ENCODE data around the gene KRT8. TPM values are rescaled to one million over a fixed set of nuclear protein-coding genes. Genes with fewer than 3 reads are reported as not detected.

Gene KRT8
- total and polyA plus RNA-seq, 2 of the 13 experiments (the other 11 are each of a cell fraction or from before 2014, with no cell fraction given) = 498 to 718 TPM

DNA sequence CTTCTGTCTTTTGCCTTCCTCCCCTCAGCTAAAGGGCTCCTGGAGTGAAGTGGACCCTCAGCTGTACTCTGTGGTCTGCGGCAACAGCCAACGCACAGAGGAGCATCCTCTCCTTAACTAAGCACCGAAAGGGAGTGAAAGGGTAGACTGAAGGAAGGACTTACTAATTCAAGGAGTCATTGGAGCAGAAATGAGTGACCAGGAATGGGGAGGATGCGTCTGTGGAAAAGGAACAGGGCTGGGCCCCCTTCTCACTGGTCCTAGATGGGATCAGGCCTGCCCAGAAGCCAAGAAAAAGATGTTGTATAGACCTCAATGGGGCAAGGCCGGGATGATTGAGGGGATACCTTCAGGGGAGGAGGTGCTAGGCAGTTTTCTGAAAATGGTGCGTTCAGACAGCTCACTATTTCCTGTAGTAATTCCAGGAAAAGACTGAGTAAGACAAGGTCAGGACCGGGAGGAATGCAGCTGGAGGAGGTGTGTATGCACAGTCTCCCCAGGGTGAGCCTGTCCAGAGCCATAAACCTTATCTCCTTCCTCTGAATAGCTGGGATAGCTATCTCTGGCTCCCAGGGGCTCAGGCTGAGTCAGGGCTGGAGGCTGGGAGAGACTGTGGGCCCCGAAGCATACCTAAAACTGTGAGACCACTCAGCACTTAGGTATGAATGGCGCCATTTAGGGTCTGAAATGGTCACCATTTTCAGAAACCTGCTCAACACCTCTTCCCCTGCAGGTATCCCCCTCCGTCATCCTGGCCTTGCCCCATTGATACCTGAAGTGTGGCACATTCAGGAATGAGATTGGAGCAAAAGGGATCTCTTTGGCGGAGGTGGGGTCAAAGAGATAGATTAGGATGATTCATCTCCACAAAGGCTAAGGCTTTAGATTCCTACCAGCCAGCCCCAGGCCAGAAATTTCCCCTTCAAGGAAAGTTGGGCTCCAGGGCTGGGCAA, 20.2 kb upstream of the KRT8 start (continued):
- TF ChIP-seq, protein P1, sequence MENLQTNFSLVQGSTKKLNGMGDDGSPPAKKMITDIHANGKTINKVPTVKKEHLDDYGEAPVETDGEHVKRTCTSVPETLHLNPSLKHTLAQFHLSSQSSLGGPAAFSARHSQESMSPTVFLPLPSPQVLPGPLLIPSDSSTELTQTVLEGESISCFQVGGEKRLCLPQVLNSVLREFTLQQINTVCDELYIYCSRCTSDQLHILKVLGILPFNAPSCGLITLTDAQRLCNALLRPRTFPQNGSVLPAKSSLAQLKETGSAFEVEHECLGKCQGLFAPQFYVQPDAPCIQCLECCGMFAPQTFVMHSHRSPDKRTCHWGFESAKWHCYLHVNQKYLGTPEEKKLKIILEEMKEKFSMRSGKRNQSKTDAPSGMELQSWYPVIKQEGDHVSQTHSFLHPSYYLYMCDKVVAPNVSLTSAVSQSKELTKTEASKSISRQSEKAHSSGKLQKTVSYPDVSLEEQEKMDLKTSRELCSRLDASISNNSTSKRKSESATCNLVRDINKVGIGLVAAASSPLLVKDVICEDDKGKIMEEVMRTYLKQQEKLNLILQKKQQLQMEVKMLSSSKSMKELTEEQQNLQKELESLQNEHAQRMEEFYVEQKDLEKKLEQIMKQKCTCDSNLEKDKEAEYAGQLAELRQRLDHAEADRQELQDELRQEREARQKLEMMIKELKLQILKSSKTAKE (CRISPR knock-in tag; IDR thresholded peaks at IDR 0.05; ENCODE audit: borderline replicate concordance) = no peak
- TF ChIP-seq, protein P2, sequence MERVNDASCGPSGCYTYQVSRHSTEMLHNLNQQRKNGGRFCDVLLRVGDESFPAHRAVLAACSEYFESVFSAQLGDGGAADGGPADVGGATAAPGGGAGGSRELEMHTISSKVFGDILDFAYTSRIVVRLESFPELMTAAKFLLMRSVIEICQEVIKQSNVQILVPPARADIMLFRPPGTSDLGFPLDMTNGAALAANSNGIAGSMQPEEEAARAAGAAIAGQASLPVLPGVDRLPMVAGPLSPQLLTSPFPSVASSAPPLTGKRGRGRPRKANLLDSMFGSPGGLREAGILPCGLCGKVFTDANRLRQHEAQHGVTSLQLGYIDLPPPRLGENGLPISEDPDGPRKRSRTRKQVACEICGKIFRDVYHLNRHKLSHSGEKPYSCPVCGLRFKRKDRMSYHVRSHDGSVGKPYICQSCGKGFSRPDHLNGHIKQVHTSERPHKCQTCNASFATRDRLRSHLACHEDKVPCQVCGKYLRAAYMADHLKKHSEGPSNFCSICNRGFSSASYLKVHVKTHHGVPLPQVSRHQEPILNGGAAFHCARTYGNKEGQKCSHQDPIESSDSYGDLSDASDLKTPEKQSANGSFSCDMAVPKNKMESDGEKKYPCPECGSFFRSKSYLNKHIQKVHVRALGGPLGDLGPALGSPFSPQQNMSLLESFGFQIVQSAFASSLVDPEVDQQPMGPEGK (CRISPR knock-in tag; IDR thresholded peaks at IDR 0.05) = peak; percentile 76
- TF ChIP-seq KDM5B (CRISPR knock-in tag; IDR thresholded peaks at IDR 0.05; ENCODE audit: borderline replicate concordance) (0 out of 2 replicates have a peak, but pooled peaks have one; percentile 20), ZBTB8A (CRISPR knock-in tag; IDR thresholded peaks at IDR 0.05; ENCODE audit: borderline replicate concordance, low read depth) (no peak), ZNF33A (CRISPR knock-in tag; IDR thresholded peaks at IDR 0.05; ENCODE audit: borderline replicate concordance) (no peak), ZNF607 (CRISPR knock-in tag; IDR thresholded peaks at IDR 0.05; ENCODE audit: borderline replicate concordance) (no peak), GATAD2A (CRISPR knock-in tag; IDR thresholded peaks at IDR 0.05) (0 out of 2 replicates have a peak, but pooled peaks have one; percentile 24), ZNF367 (CRISPR knock-in tag; IDR thresholded peaks at IDR 0.05; ENCODE audit: borderline replicate concordance) (no peak), ATF7 (IDR thresholded peaks at IDR 0.05) (no peak), ATF7 (CRISPR knock-in tag; IDR thresholded peaks at IDR 0.05) (no peak), SP1 (IDR thresholded peaks at IDR 0.05) (no peak), SP1 (CRISPR knock-in tag; IDR thresholded peaks at IDR 0.05) (no peak), BCL6 (CRISPR knock-in tag; IDR thresholded peaks at IDR 0.05) (peak; percentile 46; the same call in 1 of the 2 replicates), ZSCAN12 (CRISPR knock-in tag; IDR thresholded peaks at IDR 0.05) (no peak), ZSCAN9 (CRISPR knock-in tag; IDR thresholded peaks at IDR 0.05; ENCODE audit: borderline replicate concordance) (no peak), ZC3H13 (CRISPR knock-in tag; IDR thresholded peaks at IDR 0.05) (no peak)
- TF ChIP-seq, protein P3, sequence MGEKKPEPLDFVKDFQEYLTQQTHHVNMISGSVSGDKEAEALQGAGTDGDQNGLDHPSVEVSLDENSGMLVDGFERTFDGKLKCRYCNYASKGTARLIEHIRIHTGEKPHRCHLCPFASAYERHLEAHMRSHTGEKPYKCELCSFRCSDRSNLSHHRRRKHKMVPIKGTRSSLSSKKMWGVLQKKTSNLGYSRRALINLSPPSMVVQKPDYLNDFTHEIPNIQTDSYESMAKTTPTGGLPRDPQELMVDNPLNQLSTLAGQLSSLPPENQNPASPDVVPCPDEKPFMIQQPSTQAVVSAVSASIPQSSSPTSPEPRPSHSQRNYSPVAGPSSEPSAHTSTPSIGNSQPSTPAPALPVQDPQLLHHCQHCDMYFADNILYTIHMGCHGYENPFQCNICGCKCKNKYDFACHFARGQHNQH (CRISPR knock-in tag; IDR thresholded peaks at IDR 0.05) = 0 out of 2 replicates have a peak, but pooled peaks have one; percentile 25
- TF ChIP-seq, protein P4, sequence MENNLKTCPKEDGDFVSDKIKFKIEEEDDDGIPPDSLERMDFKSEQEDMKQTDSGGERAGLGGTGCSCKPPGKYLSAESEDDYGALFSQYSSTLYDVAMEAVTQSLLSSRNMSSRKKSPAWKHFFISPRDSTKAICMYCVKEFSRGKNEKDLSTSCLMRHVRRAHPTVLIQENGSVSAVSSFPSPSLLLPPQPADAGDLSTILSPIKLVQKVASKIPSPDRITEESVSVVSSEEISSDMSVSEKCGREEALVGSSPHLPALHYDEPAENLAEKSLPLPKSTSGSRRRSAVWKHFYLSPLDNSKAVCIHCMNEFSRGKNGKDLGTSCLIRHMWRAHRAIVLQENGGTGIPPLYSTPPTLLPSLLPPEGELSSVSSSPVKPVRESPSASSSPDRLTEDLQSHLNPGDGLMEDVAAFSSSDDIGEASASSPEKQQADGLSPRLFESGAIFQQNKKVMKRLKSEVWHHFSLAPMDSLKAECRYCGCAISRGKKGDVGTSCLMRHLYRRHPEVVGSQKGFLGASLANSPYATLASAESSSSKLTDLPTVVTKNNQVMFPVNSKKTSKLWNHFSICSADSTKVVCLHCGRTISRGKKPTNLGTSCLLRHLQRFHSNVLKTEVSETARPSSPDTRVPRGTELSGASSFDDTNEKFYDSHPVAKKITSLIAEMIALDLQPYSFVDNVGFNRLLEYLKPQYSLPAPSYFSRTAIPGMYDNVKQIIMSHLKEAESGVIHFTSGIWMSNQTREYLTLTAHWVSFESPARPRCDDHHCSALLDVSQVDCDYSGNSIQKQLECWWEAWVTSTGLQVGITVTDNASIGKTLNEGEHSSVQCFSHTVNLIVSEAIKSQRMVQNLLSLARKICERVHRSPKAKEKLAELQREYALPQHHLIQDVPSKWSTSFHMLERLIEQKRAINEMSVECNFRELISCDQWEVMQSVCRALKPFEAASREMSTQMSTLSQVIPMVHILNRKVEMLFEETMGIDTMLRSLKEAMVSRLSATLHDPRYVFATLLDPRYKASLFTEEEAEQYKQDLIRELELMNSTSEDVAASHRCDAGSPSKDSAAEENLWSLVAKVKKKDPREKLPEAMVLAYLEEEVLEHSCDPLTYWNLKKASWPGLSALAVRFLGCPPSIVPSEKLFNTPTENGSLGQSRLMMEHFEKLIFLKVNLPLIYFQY (CRISPR knock-in tag; IDR thresholded peaks at IDR 0.05; ENCODE audit: borderline replicate concordance) = no peak
